HUES64 (cell line): ENCODE measurements around the gene CMTM8.

ENCODE experiments used
- H3K27ac ChIP-seq: 2 replicates; pipeline ENCODE4 v1.7.0; 2013; ENCODE audit warnings: low read depth, low read length, inconsistent platforms
- H3K27me3 ChIP-seq: 2 replicates; pipeline ENCODE4 v1.6.1; 2013; ENCODE audit warnings: mild to moderate bottlenecking, low read length; ENCODE audit not compliant: insufficient read depth
- H3K36me3 ChIP-seq: 2 replicates; pipeline ENCODE4 v1.6.1; 2013; ENCODE audit warnings: mild to moderate bottlenecking, low read length; ENCODE audit not compliant: insufficient read depth
- H3K4me1 ChIP-seq: 2 replicates; pipeline ENCODE4 v1.6.1; 2013; ENCODE audit warnings: mild to moderate bottlenecking, low read length, moderate library complexity; ENCODE audit not compliant: insufficient read depth
- H3K4me3 ChIP-seq: 2 replicates; pipeline ENCODE4 v1.5.1; 2013; ENCODE audit warnings: mild to moderate bottlenecking, low read length, moderate library complexity
- H3K9ac ChIP-seq: 2 replicates; pipeline ENCODE4 v1.6.1; 2013; ENCODE audit warnings: mild to moderate bottlenecking, low read depth, low read length
- H3K9me3 ChIP-seq: 2 replicates; pipeline ENCODE4 v1.6.1; 2013; ENCODE audit warnings: low read depth, low read length; ENCODE audit not compliant: insufficient read depth
- WGBS: fragments of 150-250, 120-280 bp; methylation state at CpG from one replicate; pipeline ENCODE4 v1.1.7; 2013; ENCODE audit warnings: missing lambda C conversion rate; 5-methylcytosine and 5-hydroxymethylcytosine counted together

The CMTM8 gene

GRCh38 chr3:32308378-32308777 lies 69.9 kb downstream of the CMTM8 start:
- peaks cover 33% of the 10 kb centered on the region for H3K4me1 ChIP-seq
- no peaks in the 10 kb centered on the region for H3K9me3 ChIP-seq
- no peak overlapping the region for H3K9ac ChIP-seq
- no peak overlapping the region for H3K27ac ChIP-seq
- no peak overlapping the region for H3K4me3 ChIP-seq
- whole genome bisulfite sequencing, result 93% methylated on average over 3 of the region's 4 CpGs
- no peaks in the 10 kb centered on the region for H3K27me3 ChIP-seq
- H3K36me3 ChIP-seq, result no peaks in the 10 kb centered on the region

DNA sequence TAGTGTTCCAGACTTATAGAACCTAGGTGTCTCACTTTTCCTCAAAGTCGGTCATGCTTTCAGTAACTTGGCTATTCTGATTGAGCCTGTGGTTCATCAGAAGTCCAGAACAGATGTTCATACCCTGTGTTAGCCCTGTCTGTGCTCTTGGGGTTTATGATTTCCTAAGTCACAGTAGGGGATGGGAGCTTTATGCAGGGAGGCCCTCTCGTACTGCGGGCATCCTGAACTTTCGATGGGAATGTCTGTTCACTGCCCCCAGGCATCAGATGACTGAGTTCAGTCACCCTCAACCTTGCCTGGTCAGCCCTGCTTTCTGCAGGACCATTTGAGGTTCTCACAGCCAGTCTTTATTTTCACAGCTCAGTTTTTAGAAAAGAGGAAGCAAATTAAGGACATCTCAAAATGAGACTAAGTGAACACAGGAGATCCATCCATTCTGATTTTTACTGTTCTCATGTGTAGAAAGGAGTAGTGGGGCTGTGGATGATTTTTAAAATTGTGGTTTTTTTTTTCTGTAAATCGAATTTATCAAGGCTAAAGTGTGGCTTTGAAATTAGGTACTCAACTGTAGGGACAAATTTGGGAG lies 71.3 kb downstream of the CMTM8 start:
- Histone ChIP-seq H3K9me3 (no peaks in the 10 kb centered on the region), H3K27ac (no peak overlapping the region), H3K36me3 (no peaks in the 10 kb centered on the region), H3K9ac (no peak overlapping the region), H3K27me3 (no peaks in the 10 kb centered on the region), H3K4me1 (peaks cover 26% of the 10 kb centered on the region), H3K4me3 (no peak overlapping the region)
- 94% methylated on average over 5 of the region's 5 CpGs for WGBS

- Histone ChIP-seq H3K9ac (no peak overlapping the region), H3K36me3 (no peaks in the 10 kb centered on the region), H3K9me3 (no peaks in the 10 kb centered on the region), H3K4me3 (no peak overlapping the region), H3K27me3 (no peaks in the 10 kb centered on the region), H3K27ac (no peak overlapping the region), H3K4me1 (peaks cover 24% of the 10 kb centered on the region)
- 97% methylated on average over 5 of the region's 5 CpGs for WGBS
Observed at GRCh38 chr3:32310336-32310735, 71.9 kb downstream of the CMTM8 start.

- 93% methylated on average over 13 of the region's 15 CpGs for WGBS
- H3K36me3 ChIP-seq, result no peaks in the 10 kb centered on the region
- no peaks in the 10 kb centered on the region for H3K27me3 ChIP-seq
- peaks cover 25% of the 10 kb centered on the region for H3K4me1 ChIP-seq
- no peak overlapping the region for H3K9ac ChIP-seq
- H3K9me3 ChIP-seq, result no peaks in the 10 kb centered on the region
- H3K4me3 ChIP-seq, result no peak overlapping the region
- H3K27ac ChIP-seq, result no peak overlapping the region
Observed at GRCh38 chr3:32310918-32311839, 72.7 kb downstream of the CMTM8 start.

DNA sequence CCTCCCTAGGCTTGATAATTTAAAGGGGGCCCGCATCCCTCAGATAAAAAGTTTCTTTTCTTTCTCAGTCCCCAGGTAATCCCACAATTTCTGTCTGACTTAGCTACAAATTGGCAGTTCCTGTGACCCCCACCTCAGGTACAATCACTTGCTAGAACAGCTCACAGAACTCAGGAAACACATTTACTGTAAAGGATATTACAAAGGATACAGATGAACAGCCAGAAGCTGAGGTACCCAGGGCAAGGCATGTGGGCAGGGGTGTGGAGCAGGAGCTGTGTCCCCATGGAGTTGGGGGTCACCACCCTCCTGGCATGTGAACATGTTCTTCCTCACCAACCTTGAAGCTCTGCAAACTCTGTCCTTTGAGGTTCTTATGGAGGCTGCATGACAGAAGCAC lies 73.8 kb downstream of the CMTM8 start:
- WGBS, result 95% methylated on average over 1 of the region's 1 CpG
- Histone ChIP-seq H3K4me1 (peaks cover 29% of the 10 kb centered on the region), H3K27me3 (no peaks in the 10 kb centered on the region), H3K36me3 (no peaks in the 10 kb centered on the region), H3K9ac (no peak overlapping the region), H3K4me3 (no peak overlapping the region), H3K27ac (no peak overlapping the region), H3K9me3 (no peaks in the 10 kb centered on the region)

GRCh38 chr3:32313169-32313568 lies 74.7 kb downstream of the CMTM8 start:
- H3K9ac ChIP-seq, result no peak overlapping the region
- no peaks in the 10 kb centered on the region for H3K27me3 ChIP-seq
- no peak overlapping the region for H3K27ac ChIP-seq
- H3K9me3 ChIP-seq, result no peaks in the 10 kb centered on the region
- 88% methylated on average over 6 of the region's 6 CpGs for WGBS
- H3K4me3 ChIP-seq, result no peak overlapping the region
- no peaks in the 10 kb centered on the region for H3K36me3 ChIP-seq
- H3K4me1 ChIP-seq, result peaks cover 24% of the 10 kb centered on the region

- H3K4me1 ChIP-seq, result peaks cover 24% of the 10 kb centered on the region
- H3K36me3 ChIP-seq, result no peaks in the 10 kb centered on the region
- no peak overlapping the region for H3K9ac ChIP-seq
- H3K27ac ChIP-seq, result no peak overlapping the region
- H3K9me3 ChIP-seq, result no peaks in the 10 kb centered on the region
- no peaks in the 10 kb centered on the region for H3K27me3 ChIP-seq
- H3K4me3 ChIP-seq, result no peak overlapping the region
- WGBS, result 72% methylated on average over 5 of the region's 5 CpGs
Observed at GRCh38 chr3:32313723-32314473, 75.4 kb downstream of the CMTM8 start.

- H3K9me3 ChIP-seq, result no peaks in the 10 kb centered on the region
- no peak overlapping the region for H3K27ac ChIP-seq
- no peak overlapping the region for H3K4me3 ChIP-seq
- no peaks in the 10 kb centered on the region for H3K27me3 ChIP-seq
- 96% methylated on average over 3 of the region's 3 CpGs for WGBS
- H3K36me3 ChIP-seq, result no peaks in the 10 kb centered on the region
- H3K4me1 ChIP-seq, result peaks cover 27% of the 10 kb centered on the region
- no peak overlapping the region for H3K9ac ChIP-seq
Observed at GRCh38 chr3:32315441-32315840, 77.0 kb downstream of the CMTM8 start.

DNA sequence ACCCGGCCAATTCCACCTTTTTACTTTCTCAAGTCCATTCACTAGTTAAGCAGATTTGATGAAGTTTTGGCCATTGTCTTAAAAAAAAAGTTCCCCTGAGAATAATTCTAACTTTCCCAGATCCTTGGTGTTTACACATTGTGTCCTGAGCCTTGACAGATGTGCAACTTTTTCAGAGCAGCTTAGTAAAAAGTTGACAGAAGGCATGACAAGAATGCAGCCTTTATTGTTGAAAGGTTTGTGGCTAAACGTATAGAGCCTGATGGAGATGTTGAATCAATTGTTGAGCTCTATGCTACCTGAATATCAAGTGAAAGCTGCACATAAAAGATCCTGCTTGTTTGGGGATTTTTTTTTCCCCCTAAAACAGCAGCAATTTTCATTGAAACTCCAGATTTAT lies 77.8 kb downstream of the CMTM8 start:
- WGBS, result 74% methylated on average over 2 of the region's 2 CpGs
- Histone ChIP-seq H3K4me3 (no peak overlapping the region), H3K36me3 (no peaks in the 10 kb centered on the region), H3K27ac (no peak overlapping the region), H3K4me1 (peaks cover 36% of the 10 kb centered on the region), H3K9ac (no peak overlapping the region), H3K27me3 (no peaks in the 10 kb centered on the region), H3K9me3 (no peaks in the 10 kb centered on the region)

DNA sequence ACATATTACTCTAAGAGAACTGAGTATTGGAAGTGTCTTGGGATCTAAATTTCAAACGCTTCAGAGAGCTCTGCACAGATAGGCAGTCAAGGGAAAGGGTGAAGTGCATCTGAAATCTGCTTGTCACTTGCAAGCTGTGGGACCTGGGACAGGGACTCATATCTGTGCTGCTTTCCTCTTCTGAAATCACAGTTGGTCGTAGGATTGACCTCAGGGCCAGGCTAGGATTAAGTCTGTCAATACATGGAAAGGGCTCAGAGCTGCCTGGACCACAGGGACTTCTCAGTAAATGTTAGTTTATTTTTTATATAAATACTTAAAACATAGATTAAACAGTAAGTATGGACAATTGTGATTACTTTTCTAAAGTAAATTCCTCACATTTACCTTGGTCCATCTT lies 78.5 kb downstream of the CMTM8 start:
- H3K4me1 ChIP-seq, result peaks cover 31% of the 10 kb centered on the region
- 82% methylated on average over 2 of the region's 2 CpGs for WGBS
- H3K27ac ChIP-seq, result no peak overlapping the region
- no peak overlapping the region for H3K4me3 ChIP-seq
- no peak overlapping the region for H3K9ac ChIP-seq
- H3K36me3 ChIP-seq, result no peaks in the 10 kb centered on the region
- no peaks in the 10 kb centered on the region for H3K27me3 ChIP-seq
- no peaks in the 10 kb centered on the region for H3K9me3 ChIP-seq

DNA sequence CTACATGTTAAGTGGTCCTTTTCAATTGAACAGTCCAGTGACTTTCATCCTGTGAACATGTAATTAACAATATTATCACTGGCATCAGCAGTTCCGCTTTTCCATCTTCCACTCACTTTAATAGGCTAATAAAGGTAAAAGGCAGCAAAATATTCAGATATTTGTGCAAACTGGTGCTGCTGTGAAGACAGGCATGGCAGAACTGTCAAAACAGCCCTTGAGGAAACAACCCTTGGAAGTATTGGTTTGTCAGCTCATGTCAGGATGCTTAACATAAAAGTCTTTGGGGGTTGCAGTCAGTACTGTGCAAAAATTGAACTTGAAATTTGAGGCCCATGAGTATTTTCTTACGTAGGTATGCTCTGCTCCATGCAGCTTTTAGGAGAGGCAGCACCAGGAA lies 81.1 kb downstream of the CMTM8 start:
- Histone ChIP-seq H3K4me3 (no peak overlapping the region), H3K27me3 (no peaks in the 10 kb centered on the region), H3K9ac (no peak overlapping the region), H3K9me3 (no peaks in the 10 kb centered on the region), H3K27ac (no peak overlapping the region), H3K36me3 (no peaks in the 10 kb centered on the region), H3K4me1 (peaks cover 26% of the 10 kb centered on the region)
- WGBS, result 97% methylated on average over 2 of the region's 2 CpGs
